H9 (cell line): Measurements from ENCODE around the gene KMT2C. TPM values are rescaled to one million over a fixed set of nuclear protein-coding genes. Genes with fewer than 3 reads are reported as not detected.
A peak's percentile ranks its signal among the peaks of the same experiment; 100 is the strongest.

ENCODE experiments used
- DNase-seq: peaks from one replicate; pipeline ENCODE4 v3.0.0-alpha.2; 2017
- H2AFZ ChIP-seq: one replicate; pipeline ENCODE4 v1.6.1; 2013; ENCODE audit warnings: mild to moderate bottlenecking, low read length, control low read depth, moderate library complexity
- H2AK5ac ChIP-seq: 2 replicates; pipeline ENCODE4 v1.6.1; 2013; ENCODE audit warnings: low read length, control low read depth, mixed read lengths; ENCODE audit not compliant: insufficient read length
- H2BK120ac ChIP-seq: one replicate; pipeline ENCODE4 v1.6.1; 2013; ENCODE audit warnings: low read depth, mild to moderate bottlenecking, low read length, control low read depth, inconsistent platforms; ENCODE audit not compliant: poor library complexity, severe bottlenecking
- H2BK12ac ChIP-seq: 2 replicates; pipeline ENCODE4 v1.6.1; 2013; ENCODE audit warnings: low read length, control low read depth, mixed read lengths, low read depth; ENCODE audit not compliant: insufficient read length
- H2BK15ac ChIP-seq: 2 replicates; pipeline ENCODE4 v1.6.1; 2013; ENCODE audit warnings: low read depth, low read length, control low read depth
- H2BK20ac ChIP-seq: one replicate; pipeline ENCODE4 v1.6.1; 2013; ENCODE audit warnings: low read depth, mild to moderate bottlenecking, low read length, control low read depth, inconsistent platforms; ENCODE audit not compliant: poor library complexity, severe bottlenecking
- H2BK5ac ChIP-seq: 2 replicates; pipeline ENCODE4 v1.6.1; 2013; ENCODE audit warnings: low read length, control low read depth, mixed read lengths; ENCODE audit not compliant: insufficient read length
- H3K14ac ChIP-seq: 2 replicates; pipeline ENCODE4 v1.6.1; 2013; ENCODE audit warnings: low read length, control low read depth; ENCODE audit not compliant: insufficient read depth
- H3K18ac ChIP-seq: 2 replicates; pipeline ENCODE4 v1.6.1; 2013; ENCODE audit warnings: low read depth, mild to moderate bottlenecking, mixed read lengths, low read length, control low read depth; ENCODE audit not compliant: insufficient read length
- H3K23ac ChIP-seq: 2 replicates; pipeline ENCODE4 v1.6.1; 2013; ENCODE audit warnings: low read length, control low read depth, mixed read lengths, low read depth; ENCODE audit not compliant: insufficient read length
- H3K23me2 ChIP-seq: 2 replicates; pipeline ENCODE4 v1.6.1; 2013; ENCODE audit warnings: low read depth, mild to moderate bottlenecking, mixed read lengths, low read length, control low read depth; ENCODE audit not compliant: insufficient read length, poor library complexity, severe bottlenecking
- H3K27ac ChIP-seq: 2 replicates; pipeline ENCODE4 v1.5.1; 2013; ENCODE audit warnings: low read length, control low read depth, mixed read lengths, low read depth; ENCODE audit not compliant: insufficient read length
- H3K27me3 ChIP-seq: 2 replicates; pipeline ENCODE4 v1.6.1; 2013; ENCODE audit warnings: low read length, control low read depth, inconsistent platforms; ENCODE audit not compliant: insufficient read depth
- H3K4ac ChIP-seq: 2 replicates; pipeline ENCODE4 v1.6.1; 2013; ENCODE audit warnings: low read depth, mild to moderate bottlenecking, control low read depth, inconsistent platforms, low read length, moderate library complexity
- H3K4me1 ChIP-seq: 2 replicates; pipeline ENCODE4 v1.6.1; 2013; ENCODE audit warnings: low read length, control low read depth, inconsistent platforms; ENCODE audit not compliant: insufficient read depth
- H3K4me2 ChIP-seq: 2 replicates; pipeline ENCODE4 v1.6.1; 2013; ENCODE audit warnings: low read length, control low read depth, mixed read lengths; ENCODE audit not compliant: insufficient read length, insufficient read depth
- H3K56ac ChIP-seq: 2 replicates; pipeline ENCODE4 v1.6.1; 2013; ENCODE audit warnings: low read depth, mild to moderate bottlenecking, mixed read lengths, low read length, control low read depth; ENCODE audit not compliant: insufficient read length
- H3K79me1 ChIP-seq: 2 replicates; pipeline ENCODE4 v1.6.1; 2013; ENCODE audit warnings: low read depth, mild to moderate bottlenecking, moderate library complexity, low read length, control low read depth, inconsistent platforms; ENCODE audit not compliant: insufficient read depth, poor library complexity, severe bottlenecking
- H3K79me2 ChIP-seq: 2 replicates; pipeline ENCODE4 v1.6.1; 2013; ENCODE audit warnings: low read length, control low read depth, inconsistent platforms; ENCODE audit not compliant: insufficient read depth
- H3K9ac ChIP-seq: 2 replicates; pipeline ENCODE4 v1.6.1; 2013; ENCODE audit warnings: low read length, control low read depth, mixed read lengths; ENCODE audit not compliant: insufficient read length; ENCODE audit errors: extremely low read depth
- H3K9me3 ChIP-seq: one replicate; pipeline ENCODE4 v1.6.1; 2013; ENCODE audit warnings: low read depth, low read length, inconsistent platforms; ENCODE audit not compliant: control insufficient read depth
- H3T11ph ChIP-seq: one replicate; pipeline ENCODE4 v1.6.1; 2013; ENCODE audit warnings: mild to moderate bottlenecking, low read length, control low read depth, inconsistent platforms
- H4K20me1 ChIP-seq: one replicate; pipeline ENCODE4 v1.6.1; 2013; ENCODE audit not compliant: control insufficient read depth, insufficient read length, insufficient read depth
- H4K5ac ChIP-seq: 2 replicates; pipeline ENCODE4 v1.6.1; 2013; ENCODE audit warnings: low read depth, mild to moderate bottlenecking, mixed read lengths, low read length, control low read depth; ENCODE audit not compliant: insufficient read length
- H4K8ac ChIP-seq: replicated peaks from 2 replicates; pipeline ENCODE4 v1.6.1; 2013; ENCODE audit warnings: low read length, control low read depth, mixed read lengths, low read depth; ENCODE audit not compliant: insufficient read length
- H4K91ac ChIP-seq: 2 replicates; pipeline ENCODE4 v1.6.1; 2013; ENCODE audit warnings: low read depth, mild to moderate bottlenecking, moderate library complexity, mixed read lengths, low read length, control low read depth; ENCODE audit not compliant: insufficient read length
- H3K27ac Mint-ChIP-seq, 3 experiments: 2 replicates in 2 of 3; 3 replicates in 1 of 3; pipeline ENCODE4 v1.8.0; 2020 to 2021; ENCODE audit warnings: mixed read lengths in 3 of 3, mild to moderate bottlenecking in 1 of 3, moderate library complexity in 1 of 3
- H3K27me3 Mint-ChIP-seq: 2 replicates; pipeline ENCODE4 v1.8.0; 2021; ENCODE audit warnings: low read depth, mild to moderate bottlenecking, moderate library complexity, mixed read lengths
- H3K36me3 Mint-ChIP-seq, 3 experiments: 2 replicates in 2 of 3; 3 replicates in 1 of 3; pipeline ENCODE4 v1.8.0; 2020 to 2021; ENCODE audit warnings: low read depth in 3 of 3, mixed read lengths in 3 of 3; ENCODE audit not compliant: insufficient read depth in 1 of 3
- H3K4me1 Mint-ChIP-seq, 2 experiments: 2 replicates each; pipeline ENCODE4 v1.8.0; 2020; ENCODE audit warnings: mixed read lengths in 2 of 2
- H3K4me3 Mint-ChIP-seq, 2 experiments: 2 replicates in 1 of 2; 3 replicates in 1 of 2; pipeline ENCODE4 v1.8.0; 2020 to 2021; ENCODE audit warnings: mild to moderate bottlenecking in 2 of 2, mixed read lengths in 2 of 2, moderate library complexity in 1 of 2
- H3K9me3 Mint-ChIP-seq, 2 experiments: 2 replicates in 1 of 2; 3 replicates in 1 of 2; pipeline ENCODE4 v1.8.0; 2020; ENCODE audit warnings: mild to moderate bottlenecking in 2 of 2, mixed read lengths in 2 of 2, moderate library complexity in 1 of 2
- WGBS: extraction: QIAGEN DNeasy Blood & Tissue Kit; methylation state at CpG from one replicate; pipeline ENCODE4 v1.1.7; 2013; ENCODE audit warnings: missing lambda C conversion rate, low lambda C conversion rate, mixed read lengths; ENCODE audit not compliant: insufficient read length; ENCODE audit errors: extremely low coverage; 5-methylcytosine and 5-hydroxymethylcytosine counted together
- total RNA-seq: library from RNA; stranded (reverse); gene quantifications from 2 replicates; pipeline ENCODE4 v1.2.1, GENCODE V29; 2021
- TF ChIP-seq, protein P1 (sequence below): fragments of 200-600 bp; sonication (generic); conservative IDR thresholded peaks from 3 replicates; pipeline ENCODE4 v1.8.0; 2021; ENCODE audit warnings: antibody characterized with exemption, mild to moderate bottlenecking

Gene KMT2C
- total RNA-seq, 1 experiment from 2014 or later: 32.2 TPM

DNA sequence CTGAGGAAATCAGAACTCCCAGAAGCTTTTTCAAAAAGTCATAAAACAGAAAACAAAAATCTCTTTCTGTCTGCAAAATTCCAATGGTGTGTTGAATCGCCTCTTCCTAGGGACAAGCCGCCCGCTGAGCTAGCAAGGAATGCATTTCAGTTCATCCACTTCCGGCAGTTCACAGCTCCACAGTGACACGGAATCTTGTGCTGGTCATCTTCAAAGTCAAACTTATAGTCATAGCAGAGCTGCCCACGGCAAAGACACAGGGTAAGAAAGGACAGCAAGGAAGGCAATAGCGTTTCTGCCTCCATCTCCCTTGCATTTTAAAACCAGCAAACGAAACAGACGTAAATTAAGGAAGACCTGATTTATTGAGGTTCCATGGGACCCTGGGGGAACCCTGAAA lies 299.1 kb downstream of the KMT2C start:
- H4K20me1 ChIP-seq: no peaks in the 10 kb centered on the region
- H3K9ac ChIP-seq: no peak overlapping the region
- no peaks in the 10 kb centered on the region for H3K27me3 ChIP-seq
- H3K9me3 ChIP-seq: no peaks in the 10 kb centered on the region
- no peak overlapping the region for H3K27ac ChIP-seq
- no peak overlapping the region for H3K18ac ChIP-seq
- H3K23me2 ChIP-seq: no peaks in the 10 kb centered on the region
- no peak overlapping the region for H3K23ac ChIP-seq
- TF ChIP-seq, protein P1, sequence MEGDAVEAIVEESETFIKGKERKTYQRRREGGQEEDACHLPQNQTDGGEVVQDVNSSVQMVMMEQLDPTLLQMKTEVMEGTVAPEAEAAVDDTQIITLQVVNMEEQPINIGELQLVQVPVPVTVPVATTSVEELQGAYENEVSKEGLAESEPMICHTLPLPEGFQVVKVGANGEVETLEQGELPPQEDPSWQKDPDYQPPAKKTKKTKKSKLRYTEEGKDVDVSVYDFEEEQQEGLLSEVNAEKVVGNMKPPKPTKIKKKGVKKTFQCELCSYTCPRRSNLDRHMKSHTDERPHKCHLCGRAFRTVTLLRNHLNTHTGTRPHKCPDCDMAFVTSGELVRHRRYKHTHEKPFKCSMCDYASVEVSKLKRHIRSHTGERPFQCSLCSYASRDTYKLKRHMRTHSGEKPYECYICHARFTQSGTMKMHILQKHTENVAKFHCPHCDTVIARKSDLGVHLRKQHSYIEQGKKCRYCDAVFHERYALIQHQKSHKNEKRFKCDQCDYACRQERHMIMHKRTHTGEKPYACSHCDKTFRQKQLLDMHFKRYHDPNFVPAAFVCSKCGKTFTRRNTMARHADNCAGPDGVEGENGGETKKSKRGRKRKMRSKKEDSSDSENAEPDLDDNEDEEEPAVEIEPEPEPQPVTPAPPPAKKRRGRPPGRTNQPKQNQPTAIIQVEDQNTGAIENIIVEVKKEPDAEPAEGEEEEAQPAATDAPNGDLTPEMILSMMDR: no peak
- no peak overlapping the region for H2BK15ac ChIP-seq
- no peaks in the 10 kb centered on the region for H3K79me1 ChIP-seq
- no CpG with 5 or more reads among the region's 9 CpGs for WGBS
- H3K4ac ChIP-seq: no peak overlapping the region
- peaks cover 1% of the 10 kb centered on the region; the same call in 1 of the 2 replicates for H3K27me3 Mint-ChIP-seq
- H3K56ac ChIP-seq: no peak overlapping the region
- H4K91ac ChIP-seq: no peak overlapping the region
- peaks cover 20 to 48% (median 37%) of the 10 kb centered on the region in 3 experiments; a peak in 6 of 7 replicates for H3K36me3 Mint-ChIP-seq
- no peak overlapping the region for H4K8ac ChIP-seq
- no peak overlapping the region for H4K5ac ChIP-seq
- no peak overlapping the region for H2BK120ac ChIP-seq
- no peak overlapping the region for H3T11ph ChIP-seq
- no peak for DNase-seq
- H3K4me2 ChIP-seq: no peak overlapping the region
- peak overlapping the region in 2 of 3 experiments; percentile 54 to 75; a peak in 4 of 7 replicates for H3K27ac Mint-ChIP-seq
- H2AK5ac ChIP-seq: no peak overlapping the region
- no peaks in the 10 kb centered on the region for H3K79me2 ChIP-seq
- no peak overlapping the region for H2AFZ ChIP-seq
- H3K9me3 Mint-ChIP-seq: no peaks in the 10 kb centered on the region
- no peak overlapping the region for H3K4me3 Mint-ChIP-seq
- H3K4me1 Mint-ChIP-seq: peaks cover 6 to 12% of the 10 kb centered on the region in 2 experiments; a peak in 3 of 4 replicates
- no peak overlapping the region for H2BK5ac ChIP-seq
- H3K14ac ChIP-seq: no peak overlapping the region
- no peaks in the 10 kb centered on the region for H3K4me1 ChIP-seq
- no peak overlapping the region for H2BK20ac ChIP-seq
- H2BK12ac ChIP-seq: no peak overlapping the region
